ENCODE results near the gene TOM1L2.
"Not testable (repeated sequence)": the region's sequence is repeated elsewhere in the genome, so short reads cannot be mapped to it uniquely, and the experiment has no call there.

- TF ChIP-seq CTCF (IDR thresholded peaks at IDR 0.05; ENCODE audit: low read length); EZH2phosphoT487 (IDR thresholded peaks at IDR 0.05; ENCODE audit: low read length); EZH2 (optimal IDR thresholded peaks at IDR 0.05; ENCODE audit: low read depth, low read length): not testable (repeated sequence)
Observed at GRCh38 chr17:17808200-17808599, 164.0 kb downstream of the TOM1L2 start.

Data from MM.1S (cell line).